GM21390 (cell line): ENCODE data around the gene GJD2.

Experiments
- ATAC-seq: cut with Tn5 transposase; IDR thresholded peaks from one replicate; pipeline ENCODE4 v1.9.1; 2021; ENCODE audit not compliant: unreplicated experiment

Gene GJD2

DNA sequence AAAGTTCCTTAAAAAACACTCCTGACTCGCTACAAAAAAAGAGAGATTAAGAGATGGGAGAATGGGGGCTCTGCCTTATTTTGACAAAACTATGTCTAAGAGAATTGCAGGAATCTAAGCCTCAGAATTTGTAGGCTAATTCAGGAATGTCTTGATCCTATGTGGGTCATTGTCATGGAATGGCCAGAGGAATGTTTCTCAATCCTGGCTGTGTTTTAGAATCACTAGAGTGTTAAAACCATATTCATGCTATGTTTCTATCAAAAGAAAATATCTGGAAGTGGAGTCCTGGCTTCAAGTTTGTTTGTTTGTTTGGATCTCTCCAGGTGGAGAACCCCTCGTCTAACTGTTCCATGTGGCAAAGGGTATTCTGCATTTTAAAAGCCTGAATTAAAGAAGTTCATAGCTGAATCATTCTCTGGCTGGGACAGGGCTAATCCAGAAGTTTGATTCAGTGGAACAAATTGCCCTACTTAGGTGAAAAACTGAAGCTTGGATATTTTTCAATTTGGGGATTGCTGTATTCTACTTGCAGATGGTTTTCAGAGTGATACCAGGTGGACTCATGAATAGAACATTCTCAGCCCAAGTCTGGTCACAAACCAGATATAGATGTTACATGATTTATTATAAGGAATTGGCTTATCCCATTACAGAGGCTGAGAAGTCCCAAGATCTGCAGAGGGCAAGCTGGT lies 28.2 kb downstream of the GJD2 start:
- no peak for ATAC-seq

DNA sequence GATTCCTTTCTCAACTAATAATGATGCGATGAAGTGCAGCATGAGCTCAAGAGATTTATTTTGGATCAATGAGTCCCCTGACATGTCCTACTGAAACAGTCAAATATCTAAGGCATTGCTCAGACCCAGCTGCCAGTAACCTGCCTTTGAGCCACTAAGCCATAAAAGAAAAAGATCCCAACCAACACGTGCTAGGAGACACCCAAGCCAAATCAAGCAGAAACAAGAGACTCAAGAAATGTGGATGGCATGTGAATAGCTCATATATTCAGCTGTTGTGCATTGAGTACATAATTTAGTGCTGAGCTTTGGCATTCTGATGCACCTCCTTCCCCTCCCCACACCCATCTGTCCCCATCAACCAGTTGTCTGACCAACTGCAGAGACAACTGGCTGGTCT lies 29.2 kb downstream of the GJD2 start:
- ATAC-seq, result no peak

DNA sequence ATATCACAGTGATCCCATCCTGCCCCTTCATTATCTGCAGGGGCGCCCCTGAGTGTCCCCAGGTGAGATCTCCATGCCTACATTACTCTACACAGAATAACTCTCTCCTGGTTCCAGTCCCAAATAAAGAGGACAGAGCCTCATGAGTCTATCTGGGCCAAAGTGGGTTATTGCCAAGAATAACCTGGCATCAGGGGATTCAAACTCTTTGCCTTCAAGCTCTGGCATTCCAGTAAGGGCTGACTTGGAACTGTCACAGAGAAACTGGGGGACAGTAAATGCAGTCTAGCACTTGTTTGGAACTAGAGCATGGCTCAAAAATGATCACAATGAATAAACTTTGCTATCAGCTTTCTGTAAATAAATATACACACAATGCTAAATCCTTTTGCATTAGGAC lies 30.3 kb downstream of the GJD2 start:
- ATAC-seq, result no peak

DNA sequence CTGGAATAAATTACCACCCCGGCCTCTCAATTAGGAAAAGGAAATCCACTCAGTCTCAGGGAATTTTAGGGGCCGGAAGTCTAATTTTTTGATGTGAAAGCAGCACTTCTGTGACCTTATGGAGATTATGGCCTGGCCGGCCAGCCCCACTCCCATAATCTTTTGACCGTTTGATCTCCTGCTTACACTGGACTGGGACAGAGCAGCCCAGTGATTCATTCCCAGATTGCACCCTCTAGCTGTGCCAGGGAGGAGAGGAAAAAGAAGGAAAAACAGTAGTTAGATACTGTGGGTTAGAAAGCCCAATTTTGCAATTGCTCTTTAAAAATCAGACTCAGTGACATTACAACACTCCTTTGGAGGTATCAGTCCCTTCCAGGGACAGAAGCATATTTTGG lies 32.4 kb downstream of the GJD2 start:
- ATAC-seq, result no peak

DNA sequence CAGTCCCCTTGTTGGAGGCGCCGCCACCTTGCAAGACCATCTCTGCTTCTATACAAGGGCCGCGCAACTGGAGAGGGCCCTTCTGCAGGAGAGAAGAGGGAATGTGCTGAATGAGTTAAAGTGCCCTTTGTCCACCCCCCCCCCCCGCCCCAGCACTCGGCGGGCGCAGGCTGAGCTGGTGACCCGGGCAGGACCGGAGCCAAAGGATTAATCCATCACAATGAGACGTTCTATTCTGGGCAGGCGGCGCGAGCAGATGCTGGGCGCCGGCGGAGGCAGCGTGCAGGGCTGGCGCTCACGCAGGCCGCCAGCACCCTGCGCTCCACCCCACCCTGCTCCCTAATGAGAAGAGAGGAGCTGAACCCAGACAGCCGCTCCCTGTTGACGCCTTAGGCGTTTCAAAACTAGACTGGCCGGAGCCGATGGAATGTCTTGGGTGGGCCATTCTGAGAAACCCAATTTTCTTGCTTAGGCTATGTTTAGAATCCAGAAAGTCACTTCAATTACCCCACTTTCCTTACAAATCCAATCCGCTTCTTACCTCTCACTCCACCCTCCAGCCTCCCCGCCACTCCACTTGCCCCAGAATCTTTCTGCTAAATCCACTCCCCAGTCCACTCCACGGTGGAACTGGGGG lies 32.9 kb downstream of the GJD2 start:
- no peak for ATAC-seq

DNA sequence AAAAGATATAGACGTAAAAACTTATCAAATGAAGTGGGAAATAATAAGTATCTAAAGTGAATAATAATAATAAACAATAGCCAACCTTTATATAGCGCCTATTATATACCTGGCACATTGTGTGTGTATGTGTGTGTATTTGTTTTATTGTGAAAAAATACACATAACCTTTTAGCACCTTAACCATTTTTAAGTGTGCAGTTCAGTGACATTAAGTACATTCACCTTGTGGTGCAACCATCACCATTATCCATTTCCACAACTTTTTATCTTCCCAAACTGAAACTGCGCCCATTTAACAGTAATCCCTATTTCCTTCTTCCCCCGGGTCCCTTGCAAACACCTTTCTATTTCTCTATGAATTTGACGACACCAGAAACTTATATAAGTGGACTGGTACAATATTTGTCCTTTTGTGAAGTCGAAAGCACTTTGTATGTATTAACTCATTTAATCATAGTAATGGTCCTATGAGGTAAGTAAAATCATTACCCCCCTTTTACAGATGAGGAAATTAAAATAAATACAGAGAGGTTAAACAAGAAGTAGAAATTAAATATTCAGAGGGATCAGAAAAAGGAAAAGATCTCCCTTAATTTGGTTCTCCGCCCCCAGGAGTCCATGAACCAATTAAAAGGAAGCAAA lies 33.5 kb downstream of the GJD2 start:
- no peak for ATAC-seq

DNA sequence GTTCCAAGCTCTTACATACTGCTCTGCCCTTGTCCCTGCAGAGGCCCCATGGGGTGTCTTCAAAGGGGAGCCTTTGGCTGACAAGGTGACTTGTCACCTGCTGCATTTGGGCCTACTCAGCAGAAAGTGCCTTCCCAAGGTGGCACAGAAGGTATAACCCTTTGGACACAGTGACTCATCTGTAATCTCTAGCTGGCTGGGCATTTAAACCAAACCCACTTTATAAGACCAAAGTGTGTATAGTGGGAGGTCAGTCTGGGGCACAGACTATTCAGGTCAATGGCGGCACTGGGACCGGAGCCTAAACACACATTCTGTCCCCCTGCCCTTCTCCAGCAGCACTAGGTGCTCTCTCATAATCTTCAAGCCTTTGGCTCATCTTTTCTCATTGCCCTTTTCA lies 35.1 kb downstream of the GJD2 start:
- ATAC-seq, result no peak

DNA sequence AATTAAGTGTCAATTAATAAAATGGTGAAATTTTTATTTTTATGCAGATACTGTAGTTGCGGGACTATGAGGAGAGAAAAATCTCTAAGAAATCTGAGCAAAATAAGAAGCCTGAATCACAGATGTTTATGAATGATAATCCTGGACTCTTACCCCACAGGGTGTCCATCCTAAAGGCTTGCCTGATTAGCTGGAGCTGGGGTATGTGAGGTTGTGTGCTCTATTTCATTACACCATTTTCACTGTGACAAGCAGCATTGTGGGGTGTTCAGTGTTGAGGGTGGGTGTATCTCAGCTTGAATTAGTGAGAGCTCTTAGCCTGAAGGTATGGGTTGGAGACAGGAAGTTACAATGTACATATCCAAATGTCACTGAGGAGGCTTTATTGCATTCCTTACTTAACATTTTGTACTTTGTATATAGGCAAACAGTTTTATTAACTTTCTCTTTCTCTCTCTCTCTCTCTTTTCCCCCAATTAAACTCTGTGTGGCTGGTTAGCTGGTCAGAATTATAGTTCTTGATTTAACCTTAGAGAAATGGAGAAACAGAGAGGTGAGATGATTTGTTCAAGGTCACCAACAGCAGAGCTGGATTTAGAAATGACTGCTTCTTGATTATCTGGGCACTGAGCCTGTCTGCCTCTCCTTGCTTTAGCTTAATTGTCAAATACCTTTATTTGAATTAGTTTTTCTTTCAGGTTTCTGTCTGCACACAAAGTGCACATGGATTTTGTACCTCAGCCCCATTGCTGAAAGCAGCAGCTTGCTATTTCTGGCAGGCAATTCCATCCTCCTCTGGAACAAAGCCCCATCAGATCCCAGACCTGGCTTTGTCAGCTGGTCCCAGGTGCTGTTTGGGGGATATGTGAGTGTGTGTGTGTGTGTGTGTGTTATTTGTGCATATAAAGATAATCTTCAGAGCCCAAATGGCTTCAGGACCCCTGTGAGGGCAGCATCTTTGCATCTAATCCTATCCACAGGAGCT lies 35.8 kb downstream of the GJD2 start:
- ATAC-seq, result no peak

DNA sequence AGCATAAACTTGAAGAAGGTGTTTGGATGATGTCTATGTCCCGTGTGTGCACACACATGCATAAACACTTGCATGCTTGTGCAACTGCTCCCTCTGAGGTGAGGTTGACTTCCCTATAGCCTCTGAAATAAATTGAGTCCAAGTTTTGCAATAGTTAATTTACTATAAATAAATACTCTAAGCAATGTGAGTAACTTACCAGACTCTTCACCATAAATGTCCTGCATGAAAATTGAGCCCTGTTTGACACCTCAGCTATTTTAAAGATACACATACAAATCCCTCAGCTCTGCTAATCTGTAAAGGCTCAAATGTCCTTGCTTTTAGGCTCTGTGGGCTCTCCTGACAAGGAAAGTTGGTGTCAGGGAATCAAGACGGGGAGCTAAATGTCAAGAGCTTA lies 37.1 kb downstream of the GJD2 start:
- ATAC-seq, result no peak

DNA sequence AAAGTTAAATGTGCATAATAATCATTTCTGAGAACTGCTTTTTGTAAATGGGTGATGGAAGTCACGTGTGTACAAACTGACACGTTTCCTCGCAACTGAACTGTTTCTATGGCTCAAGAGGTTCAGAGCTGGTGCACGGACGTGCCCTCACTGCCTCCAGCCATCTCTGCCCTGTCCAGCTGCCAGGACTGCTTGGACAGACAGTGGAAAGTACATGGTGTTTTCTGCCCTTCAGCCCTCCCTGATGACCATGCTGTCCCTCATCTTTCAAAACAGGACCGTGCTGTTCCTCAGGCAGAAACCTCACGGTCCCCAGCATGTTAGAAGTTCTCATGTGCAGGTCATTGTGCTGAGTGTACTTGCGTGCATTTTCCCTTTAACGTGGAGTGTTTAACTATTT lies 38.7 kb downstream of the GJD2 start:
- no peak for ATAC-seq

DNA sequence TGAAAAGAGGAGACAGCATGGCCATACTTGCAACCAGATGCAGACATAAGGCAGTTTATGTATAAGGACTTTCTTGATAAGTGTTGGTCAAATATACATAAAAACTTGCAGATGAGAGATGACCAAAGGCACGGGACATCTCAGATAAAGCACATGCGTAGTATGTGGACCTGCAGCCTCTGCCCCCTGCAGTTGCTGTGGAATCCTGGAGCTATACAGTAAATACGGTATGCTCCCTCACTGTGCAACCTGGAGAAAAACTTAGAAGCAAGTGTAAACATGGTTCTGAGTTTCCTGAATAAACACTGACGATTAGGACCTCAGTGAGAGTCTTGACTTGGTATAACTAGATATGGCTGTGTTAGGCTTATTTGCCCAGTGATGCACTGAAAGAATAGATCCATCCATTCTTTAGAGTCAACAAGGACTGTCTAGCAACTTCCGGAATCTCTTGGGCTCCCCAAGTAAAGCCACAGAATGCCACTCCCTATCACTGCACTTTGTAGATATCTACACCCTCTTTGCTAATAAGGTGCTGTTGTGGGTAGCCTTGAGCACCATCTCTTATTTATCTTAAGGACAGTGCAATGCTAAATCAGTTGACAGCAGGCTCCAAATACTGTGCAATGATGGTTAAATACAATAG lies 40.2 kb downstream of the GJD2 start:
- no peak for ATAC-seq

DNA sequence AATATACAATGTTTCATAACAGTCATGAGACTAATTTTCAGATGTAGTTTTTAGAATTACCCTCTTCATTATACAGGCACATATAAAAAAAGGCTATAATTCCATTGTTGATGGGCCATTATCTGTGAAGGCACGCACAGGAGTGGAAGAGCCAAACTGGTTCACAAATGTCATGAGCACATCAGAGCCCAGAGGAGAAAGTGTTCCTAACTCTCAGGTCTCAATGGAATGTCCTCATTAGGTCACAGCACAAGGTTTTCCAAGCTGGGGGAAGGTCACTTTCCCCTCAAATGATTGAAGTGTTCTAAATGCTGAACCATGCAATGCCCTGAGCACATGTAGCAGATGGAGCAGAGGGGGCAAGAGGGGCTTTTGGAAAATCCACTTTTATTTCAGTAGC lies 41.2 kb downstream of the GJD2 start:
- ATAC-seq, result no peak

DNA sequence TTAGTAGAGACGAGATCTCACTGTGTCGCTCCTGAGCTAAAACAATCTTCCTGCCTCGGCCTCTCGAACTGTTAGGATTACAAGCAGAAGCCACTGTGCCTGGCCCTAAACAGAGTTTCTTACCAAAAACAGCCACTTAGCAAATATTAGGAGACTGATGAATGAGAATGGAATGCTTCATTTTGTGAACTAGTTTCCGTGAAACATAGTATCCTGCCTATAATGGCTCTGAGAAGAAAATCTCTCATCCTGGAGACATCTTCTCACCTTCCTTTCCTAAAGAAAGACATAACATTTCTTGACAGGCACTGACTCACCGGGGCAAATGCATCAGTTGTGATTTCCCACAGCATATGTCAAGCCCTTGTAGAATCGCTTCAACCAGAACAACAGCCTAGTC lies 44.9 kb downstream of the GJD2 start:
- ATAC-seq, result no peak

DNA sequence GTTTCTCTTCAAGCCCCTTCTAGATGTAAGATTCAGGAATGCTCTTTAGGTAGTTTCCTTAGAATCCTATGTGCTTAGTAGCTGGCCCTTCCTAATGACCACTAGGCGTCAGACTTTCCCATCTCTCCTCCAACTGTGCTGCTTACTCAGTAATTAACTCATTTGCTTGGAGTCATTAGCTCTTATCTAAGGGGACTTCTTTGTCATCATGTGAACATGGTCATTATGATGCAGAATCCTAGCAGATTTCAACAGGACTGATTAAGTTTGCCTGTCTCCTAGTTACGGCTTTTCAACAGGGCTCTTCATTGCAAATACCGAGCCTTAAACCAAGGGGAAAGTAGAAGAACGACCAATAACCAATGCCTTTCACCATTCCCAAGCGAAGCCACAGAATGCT lies 46.4 kb downstream of the GJD2 start:
- ATAC-seq, result no peak

DNA sequence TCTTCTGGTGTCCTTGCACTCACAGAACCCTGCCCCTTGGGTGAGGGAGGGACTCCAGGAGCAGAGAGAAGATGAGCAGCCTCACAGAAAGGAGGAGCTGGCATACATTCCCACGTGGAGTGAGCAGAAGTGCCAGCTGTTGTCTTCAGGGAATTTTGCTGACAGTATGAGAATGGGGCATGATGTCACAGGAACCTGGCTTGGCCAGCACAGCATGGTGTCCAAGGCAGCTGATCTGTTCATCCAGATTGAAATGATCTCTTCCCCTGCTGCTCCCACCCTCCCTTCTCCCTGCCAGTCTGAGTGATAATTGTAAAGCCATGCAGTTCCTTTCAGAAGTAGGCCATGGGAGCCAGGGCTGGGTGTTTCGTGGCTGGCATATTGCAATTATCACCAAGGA lies 53.3 kb downstream of the GJD2 start:
- no peak for ATAC-seq
